Natural killer cell (primary cell): ENCODE measurements around the gene CAMTA1. TPM values are rescaled to one million over a fixed set of nuclear protein-coding genes. Genes with fewer than 3 reads are reported as not detected.
A peak's percentile ranks its signal among the peaks of the same experiment; 100 is the strongest.

Experiments
- ATAC-seq, 3 donors: fragments of 150-1000 bp in 2 of 3; fragments of 200-7000 bp in 1 of 3; cut with Tn5 transposase; 1 replicate in 1 of 3; 2 replicates in 2 of 3; pipeline ENCODE4 v1.10.0; 2021; ENCODE audit warnings: mild to moderate bottlenecking in 2 of 3, moderate library complexity in 2 of 3
- DNase-seq, 2 donors: peaks; one replicate each; pipeline versions ENCODE4 v3.0.0 to v3.0.0-alpha.2; 2013 to 2021; ENCODE audit warnings: mixed read lengths in 1 of 2
- H3K27ac ChIP-seq: one replicate; pipeline ENCODE4 v1.5.1; 2013; ENCODE audit warnings: mild to moderate bottlenecking, low read length
- H3K27me3 ChIP-seq: one replicate; pipeline ENCODE4 v1.6.1; 2013; ENCODE audit warnings: low read length; ENCODE audit not compliant: control insufficient read depth, insufficient read depth
- H3K36me3 ChIP-seq: one replicate; pipeline ENCODE4 v1.6.1; 2013; ENCODE audit warnings: low read length; ENCODE audit not compliant: control insufficient read depth, insufficient read depth
- H3K4me1 ChIP-seq: one replicate; pipeline ENCODE4 v1.6.1; 2013; ENCODE audit warnings: low read length; ENCODE audit not compliant: control insufficient read depth, insufficient read depth
- H3K4me3 ChIP-seq: one replicate; pipeline ENCODE4 v1.5.1; 2013; ENCODE audit warnings: low read length
- H3K9me3 ChIP-seq: one replicate; pipeline ENCODE4 v1.6.1; 2013; ENCODE audit warnings: low read length; ENCODE audit not compliant: control insufficient read depth, insufficient read depth
- H3K27ac Mint-ChIP-seq, 2 donors: one replicate each; pipeline ENCODE4 v1.8.0; 2022; ENCODE audit warnings: mild to moderate bottlenecking in 2 of 2, mixed read lengths in 2 of 2, moderate library complexity in 1 of 2
- H3K27me3 Mint-ChIP-seq, 2 donors: one replicate each; pipeline ENCODE4 v1.8.0; 2022; ENCODE audit warnings: low read depth in 2 of 2, mixed read lengths in 2 of 2
- H3K36me3 Mint-ChIP-seq: one replicate; pipeline ENCODE4 v1.8.0; 2022; ENCODE audit warnings: mixed read lengths
- H3K4me1 Mint-ChIP-seq, 2 donors: one replicate each; pipeline ENCODE4 v1.8.0; 2022; ENCODE audit warnings: mixed read lengths in 2 of 2
- H3K4me3 Mint-ChIP-seq: one replicate; pipeline ENCODE4 v1.8.0; 2022; ENCODE audit warnings: mild to moderate bottlenecking, moderate library complexity, mixed read lengths
- H3K9me3 Mint-ChIP-seq, 2 donors: one replicate each; pipeline ENCODE4 v1.8.0; 2022; ENCODE audit warnings: mixed read lengths in 2 of 2
- WGBS: methylation state at CpG from one replicate; pipeline ENCODE4 v1.1.7; 2013; ENCODE audit warnings: missing lambda C conversion rate; ENCODE audit not compliant: insufficient coverage; 5-methylcytosine and 5-hydroxymethylcytosine counted together
- intact Hi-C: fragments of 100-400 bp; cut with micrococcal nuclease; formaldehyde crosslinking; loops from one replicate; pipeline ENCODE4 v1.14.2; 2022
- total RNA-seq, 4 donors: library from RNA; stranded (reverse); fragments of 120-200 nt in 1 of 4; gene quantifications; one replicate each; pipeline versions ENCODE4 v1.2.3 to v1.2.4, GENCODE V29; 2013 to 2022
- TF ChIP-seq, protein P1 (sequence below): fragments of 200-600 bp; IDR thresholded peaks from one replicate; pipeline ENCODE4 v1.8.0; 2022; ENCODE audit warnings: antibody characterized with exemption

The CAMTA1 gene
- total RNA-seq, 3 donors from 2014 or later (not counting 1 experiment from before 2014, with no cell fraction given): 40.6 to 53.3 (median 44.9) TPM

GRCh38 chr1:7677815-7678214 is 892.6 kb downstream of the CAMTA1 start:
- H3K36me3 Mint-ChIP-seq: no peaks in the 10 kb centered on the region
- Histone ChIP-seq H3K4me3 (no peak overlapping the region), H3K9me3 (no peaks in the 10 kb centered on the region), H3K36me3 (no peaks in the 10 kb centered on the region), H3K27ac (no peak overlapping the region), H3K27me3 (no peaks in the 10 kb centered on the region), H3K4me1 (peaks cover 16% of the 10 kb centered on the region)
- no peaks in the 10 kb centered on the region for H3K9me3 Mint-ChIP-seq
- intact Hi-C loops: no loop called here
- no peaks in the 10 kb centered on the region for H3K4me1 Mint-ChIP-seq
- H3K27ac Mint-ChIP-seq: no peak overlapping the region
- no peak for DNase-seq
- H3K4me3 Mint-ChIP-seq: no peak overlapping the region
- TF ChIP-seq, protein P1, sequence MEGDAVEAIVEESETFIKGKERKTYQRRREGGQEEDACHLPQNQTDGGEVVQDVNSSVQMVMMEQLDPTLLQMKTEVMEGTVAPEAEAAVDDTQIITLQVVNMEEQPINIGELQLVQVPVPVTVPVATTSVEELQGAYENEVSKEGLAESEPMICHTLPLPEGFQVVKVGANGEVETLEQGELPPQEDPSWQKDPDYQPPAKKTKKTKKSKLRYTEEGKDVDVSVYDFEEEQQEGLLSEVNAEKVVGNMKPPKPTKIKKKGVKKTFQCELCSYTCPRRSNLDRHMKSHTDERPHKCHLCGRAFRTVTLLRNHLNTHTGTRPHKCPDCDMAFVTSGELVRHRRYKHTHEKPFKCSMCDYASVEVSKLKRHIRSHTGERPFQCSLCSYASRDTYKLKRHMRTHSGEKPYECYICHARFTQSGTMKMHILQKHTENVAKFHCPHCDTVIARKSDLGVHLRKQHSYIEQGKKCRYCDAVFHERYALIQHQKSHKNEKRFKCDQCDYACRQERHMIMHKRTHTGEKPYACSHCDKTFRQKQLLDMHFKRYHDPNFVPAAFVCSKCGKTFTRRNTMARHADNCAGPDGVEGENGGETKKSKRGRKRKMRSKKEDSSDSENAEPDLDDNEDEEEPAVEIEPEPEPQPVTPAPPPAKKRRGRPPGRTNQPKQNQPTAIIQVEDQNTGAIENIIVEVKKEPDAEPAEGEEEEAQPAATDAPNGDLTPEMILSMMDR: no peak
- no peak for ATAC-seq
- 76% methylated on average over 10 of the region's 10 CpGs for WGBS
- H3K27me3 Mint-ChIP-seq: no peaks in the 10 kb centered on the region

DNA sequence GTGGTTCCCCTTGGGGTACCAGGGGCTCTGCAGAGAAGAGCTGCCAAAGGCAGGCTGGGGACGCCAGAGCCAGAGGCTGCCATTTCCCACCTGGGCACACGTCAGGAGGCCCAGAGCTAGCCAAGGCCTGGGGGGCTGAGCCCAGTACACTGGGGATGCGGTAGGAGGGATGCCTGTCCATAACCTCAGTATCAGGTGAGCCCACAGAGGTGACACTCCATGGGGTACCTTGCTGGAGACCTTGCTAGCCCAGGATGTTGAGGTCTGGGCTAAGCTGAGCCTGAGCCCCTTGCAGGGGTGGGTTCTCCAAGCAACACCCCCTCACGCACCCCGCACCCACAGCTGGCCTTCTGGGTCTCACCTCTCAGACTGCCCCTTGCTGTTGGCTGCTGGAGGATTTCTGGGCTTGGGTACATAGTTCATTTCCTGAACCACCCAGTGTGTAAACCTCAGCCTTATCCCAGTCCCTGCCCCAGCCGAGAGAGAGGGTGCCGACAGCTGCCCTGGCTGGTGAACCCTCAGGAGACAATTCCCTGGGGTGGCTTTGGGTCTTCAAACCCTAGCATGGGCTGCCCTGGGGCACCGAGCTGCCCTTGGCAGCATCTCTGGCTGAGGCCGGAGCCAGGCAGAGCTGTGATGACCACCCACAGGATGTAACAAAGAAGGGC is 893.4 kb downstream of the CAMTA1 start:
- DNase-seq (no peak), ATAC-seq (no peak)
- H3K9me3 ChIP-seq: no peaks in the 10 kb centered on the region
- H3K27me3 ChIP-seq: no peaks in the 10 kb centered on the region
- WGBS: 93% methylated on average over 9 of the region's 9 CpGs
- H3K27ac ChIP-seq: no peak overlapping the region
- Mint-ChIP-seq H3K4me1 (no peaks in the 10 kb centered on the region), H3K27ac (no peak overlapping the region), H3K27me3 (no peaks in the 10 kb centered on the region), H3K36me3 (no peaks in the 10 kb centered on the region), H3K9me3 (no peaks in the 10 kb centered on the region), H3K4me3 (peak overlapping the region; percentile 57)
- no peaks in the 10 kb centered on the region for H3K36me3 ChIP-seq
- peaks cover 13% of the 10 kb centered on the region for H3K4me1 ChIP-seq
- TF ChIP-seq, protein P1: no peak
- intact Hi-C loops: no loop called here
- no peak overlapping the region for H3K4me3 ChIP-seq

DNA sequence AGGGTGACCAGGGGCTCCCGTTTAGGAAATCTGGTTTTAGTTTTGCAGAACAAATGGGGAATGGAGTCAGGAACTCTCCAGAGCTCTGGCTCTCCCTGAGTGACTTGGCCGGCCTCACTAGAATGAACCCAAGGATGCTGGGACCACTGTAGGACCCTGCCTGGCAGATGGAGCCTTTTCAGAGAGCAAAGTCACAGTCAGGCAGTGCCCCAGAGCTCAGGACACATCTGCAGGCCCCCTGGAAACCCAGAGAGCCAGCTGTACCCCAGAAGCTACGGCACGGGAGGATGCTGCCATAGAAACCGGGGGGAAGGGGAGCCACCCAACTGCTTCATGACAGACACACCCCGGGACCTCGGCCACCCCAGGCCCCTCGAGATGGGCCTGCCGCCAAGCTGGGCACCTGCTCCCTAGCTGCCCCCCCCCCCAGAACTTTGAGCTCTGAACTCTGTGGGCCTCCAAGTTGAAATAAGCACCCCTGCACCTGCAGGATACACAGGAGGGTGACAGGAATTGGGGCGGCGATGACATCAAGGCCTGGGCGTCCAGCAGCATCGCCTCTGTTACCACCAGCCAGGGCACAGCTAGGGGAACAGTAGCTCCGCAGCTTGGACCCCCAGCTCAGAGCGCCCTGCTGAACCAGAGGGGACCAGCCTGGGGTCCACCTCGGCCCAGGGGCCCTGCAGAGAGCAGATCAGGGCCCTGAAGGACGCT is 894.1 kb downstream of the CAMTA1 start:
- no peaks in the 10 kb centered on the region for H3K27me3 Mint-ChIP-seq
- no peaks in the 10 kb centered on the region for H3K27me3 ChIP-seq
- H3K27ac Mint-ChIP-seq: no peak overlapping the region
- no peaks in the 10 kb centered on the region for H3K4me1 Mint-ChIP-seq
- intact Hi-C loops: no loop called here
- H3K9me3 Mint-ChIP-seq: no peaks in the 10 kb centered on the region
- peaks cover 13% of the 10 kb centered on the region for H3K4me1 ChIP-seq
- H3K4me3 ChIP-seq: no peak overlapping the region
- H3K4me3 Mint-ChIP-seq: peak overlapping the region; percentile 62
- TF ChIP-seq, protein P1: no peak
- no peak for ATAC-seq
- H3K36me3 Mint-ChIP-seq: no peaks in the 10 kb centered on the region
- DNase-seq: no peak
- H3K9me3 ChIP-seq: no peaks in the 10 kb centered on the region
- 92% methylated on average over 17 of the region's 17 CpGs for WGBS
- no peaks in the 10 kb centered on the region for H3K36me3 ChIP-seq
- H3K27ac ChIP-seq: no peak overlapping the region
